ENCODE data around the gene SRRM4. TPM values are rescaled to one million over a fixed set of nuclear protein-coding genes. Genes with fewer than 3 reads are reported as not detected.
A peak's percentile ranks its signal among the peaks of the same experiment; 100 is the strongest.

Gene SRRM4
- total and polyA plus RNA-seq, 2 experiments from 2014 or later, result 0.53 to 0.63 TPM

DNA sequence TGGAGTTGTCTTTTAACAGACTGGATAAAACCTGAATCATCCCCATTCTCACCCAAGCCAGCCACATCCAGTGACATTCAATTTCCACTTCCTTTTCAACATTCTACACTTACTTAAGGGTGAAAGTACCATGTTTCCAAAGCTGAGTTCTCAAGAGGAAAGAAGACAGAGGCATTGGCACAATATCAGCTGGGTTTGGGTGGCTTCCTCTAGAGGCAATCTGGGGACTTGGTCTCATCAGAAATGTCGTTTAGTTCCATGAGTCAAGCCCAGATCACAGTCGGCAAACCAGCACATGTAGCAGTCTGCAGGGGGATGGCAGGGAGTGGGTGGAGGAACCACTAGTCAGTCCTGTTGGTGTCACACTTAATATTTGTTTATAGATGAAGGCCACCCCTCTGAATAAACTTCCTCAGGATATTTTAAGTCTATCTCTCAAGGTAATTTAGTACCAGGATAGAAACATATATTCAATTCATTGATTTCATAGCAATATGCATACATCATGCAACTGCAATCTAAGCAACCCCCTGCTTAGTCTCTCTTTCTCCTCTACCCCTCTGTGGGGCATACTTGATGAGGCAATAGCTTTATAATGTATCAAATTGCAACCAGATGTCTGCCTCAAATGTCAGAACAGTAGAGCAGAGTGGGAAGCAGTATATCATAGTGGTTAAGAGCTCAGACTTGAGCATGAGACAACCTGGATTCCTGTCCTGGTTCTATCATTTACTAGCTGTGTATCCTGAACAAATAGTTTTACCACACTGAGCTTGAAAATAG lies 3.0 kb downstream of the SRRM4 start (continued):
- no peak for TF ChIP-seq ZNF331 (CRISPR knock-in tag; IDR thresholded peaks at IDR 0.05; ENCODE audit: low read depth)

DNA sequence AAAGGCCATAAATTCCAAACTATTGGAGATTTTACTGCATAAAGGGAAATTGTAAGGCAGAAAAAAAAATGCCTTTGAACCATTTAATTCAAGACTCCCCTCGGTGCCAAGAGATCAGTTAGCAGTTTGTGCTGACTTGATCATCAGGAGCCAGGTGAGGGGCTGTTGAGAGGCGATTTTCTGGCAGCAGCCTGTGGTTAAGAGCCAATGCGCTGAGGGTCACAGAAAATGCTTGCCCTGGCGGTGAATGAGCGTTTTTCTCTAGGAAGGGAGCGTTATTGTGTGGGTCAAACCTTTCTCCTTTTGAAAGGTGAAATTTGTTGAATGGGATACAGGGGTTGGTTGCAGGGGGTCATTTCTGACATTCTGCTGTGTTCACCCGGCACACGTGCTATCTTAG lies 4.7 kb downstream of the SRRM4 start:
- Histone ChIP-seq H3K27ac (ENCODE audit: low read depth) (no peak overlapping the region), H3K36me3 (ENCODE audit: insufficient read depth) (no peaks in the 10 kb centered on the region), H3K4me3 (no peak overlapping the region), H4K20me1 (replicated peaks; ENCODE audit: insufficient read depth) (no peaks in the 10 kb centered on the region), H3K4me1 (ENCODE audit: insufficient read depth) (0 out of 2 replicates have a peak, but pooled peaks cover 3% of the 10 kb centered on the region), H2AFZ (no peak overlapping the region), H3K27me3 (ENCODE audit: insufficient read depth) (peaks cover 26% of the 10 kb centered on the region), H3K79me2 (replicated peaks; ENCODE audit: insufficient read depth) (no peaks in the 10 kb centered on the region), H3F3A (replicated peaks; ENCODE audit: low read depth) (no peaks in the 10 kb centered on the region), H3K9me2 (ENCODE audit: insufficient read depth) (no peaks in the 10 kb centered on the region), H3K4me2 (no peak overlapping the region)
- peak; percentile 7 for ATAC-seq
- DNase-seq (ENCODE audit: low spot score), result peak; percentile 61
- Mint-ChIP-seq H3K36me3 (ENCODE audit: low read depth) (no peaks in the 10 kb centered on the region), H3K27me3 (ENCODE audit: insufficient read depth, low read depth, poor library complexity) (peaks cover 19% of the 10 kb centered on the region), H3K27ac (no peak overlapping the region), H3K4me3 (no peak overlapping the region), H3K4me1 (peaks cover 30% of the 10 kb centered on the region), H3K9me3 (no peaks in the 10 kb centered on the region)
- TF ChIP-seq, protein P1, sequence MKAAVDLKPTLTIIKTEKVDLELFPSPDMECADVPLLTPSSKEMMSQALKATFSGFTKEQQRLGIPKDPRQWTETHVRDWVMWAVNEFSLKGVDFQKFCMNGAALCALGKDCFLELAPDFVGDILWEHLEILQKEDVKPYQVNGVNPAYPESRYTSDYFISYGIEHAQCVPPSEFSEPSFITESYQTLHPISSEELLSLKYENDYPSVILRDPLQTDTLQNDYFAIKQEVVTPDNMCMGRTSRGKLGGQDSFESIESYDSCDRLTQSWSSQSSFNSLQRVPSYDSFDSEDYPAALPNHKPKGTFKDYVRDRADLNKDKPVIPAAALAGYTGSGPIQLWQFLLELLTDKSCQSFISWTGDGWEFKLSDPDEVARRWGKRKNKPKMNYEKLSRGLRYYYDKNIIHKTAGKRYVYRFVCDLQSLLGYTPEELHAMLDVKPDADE (IDR thresholded peaks at IDR 0.05), result no peak
- TF ChIP-seq, protein P2, sequence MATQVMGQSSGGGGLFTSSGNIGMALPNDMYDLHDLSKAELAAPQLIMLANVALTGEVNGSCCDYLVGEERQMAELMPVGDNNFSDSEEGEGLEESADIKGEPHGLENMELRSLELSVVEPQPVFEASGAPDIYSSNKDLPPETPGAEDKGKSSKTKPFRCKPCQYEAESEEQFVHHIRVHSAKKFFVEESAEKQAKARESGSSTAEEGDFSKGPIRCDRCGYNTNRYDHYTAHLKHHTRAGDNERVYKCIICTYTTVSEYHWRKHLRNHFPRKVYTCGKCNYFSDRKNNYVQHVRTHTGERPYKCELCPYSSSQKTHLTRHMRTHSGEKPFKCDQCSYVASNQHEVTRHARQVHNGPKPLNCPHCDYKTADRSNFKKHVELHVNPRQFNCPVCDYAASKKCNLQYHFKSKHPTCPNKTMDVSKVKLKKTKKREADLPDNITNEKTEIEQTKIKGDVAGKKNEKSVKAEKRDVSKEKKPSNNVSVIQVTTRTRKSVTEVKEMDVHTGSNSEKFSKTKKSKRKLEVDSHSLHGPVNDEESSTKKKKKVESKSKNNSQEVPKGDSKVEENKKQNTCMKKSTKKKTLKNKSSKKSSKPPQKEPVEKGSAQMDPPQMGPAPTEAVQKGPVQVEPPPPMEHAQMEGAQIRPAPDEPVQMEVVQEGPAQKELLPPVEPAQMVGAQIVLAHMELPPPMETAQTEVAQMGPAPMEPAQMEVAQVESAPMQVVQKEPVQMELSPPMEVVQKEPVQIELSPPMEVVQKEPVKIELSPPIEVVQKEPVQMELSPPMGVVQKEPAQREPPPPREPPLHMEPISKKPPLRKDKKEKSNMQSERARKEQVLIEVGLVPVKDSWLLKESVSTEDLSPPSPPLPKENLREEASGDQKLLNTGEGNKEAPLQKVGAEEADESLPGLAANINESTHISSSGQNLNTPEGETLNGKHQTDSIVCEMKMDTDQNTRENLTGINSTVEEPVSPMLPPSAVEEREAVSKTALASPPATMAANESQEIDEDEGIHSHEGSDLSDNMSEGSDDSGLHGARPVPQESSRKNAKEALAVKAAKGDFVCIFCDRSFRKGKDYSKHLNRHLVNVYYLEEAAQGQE (IDR thresholded peaks at IDR 0.05; ENCODE audit: unreplicated experiment), result no peak
- TF ChIP-seq JUNB (IDR thresholded peaks at IDR 0.05; ENCODE audit: unreplicated experiment) (no peak), POLR2AphosphoS5 (IDR thresholded peaks at IDR 0.05; ENCODE audit: low read depth) (no peak), NANOG (IDR thresholded peaks at IDR 0.05; ENCODE audit: borderline replicate concordance) (no peak), STAT1 (IDR thresholded peaks at IDR 0.05; ENCODE audit: unreplicated experiment) (no peak), ZNF114 (CRISPR knock-in tag; IDR thresholded peaks at IDR 0.05) (no peak), ZNF331 (CRISPR knock-in tag; IDR thresholded peaks at IDR 0.05; ENCODE audit: low read depth) (no peak), EZH2phosphoT487 (IDR thresholded peaks at IDR 0.05; ENCODE audit: unreplicated experiment) (no peak), CREB1 (CRISPR knock-in tag; IDR thresholded peaks at IDR 0.05; ENCODE audit: low read depth) (no peak)
- TF ChIP-seq, protein P3, sequence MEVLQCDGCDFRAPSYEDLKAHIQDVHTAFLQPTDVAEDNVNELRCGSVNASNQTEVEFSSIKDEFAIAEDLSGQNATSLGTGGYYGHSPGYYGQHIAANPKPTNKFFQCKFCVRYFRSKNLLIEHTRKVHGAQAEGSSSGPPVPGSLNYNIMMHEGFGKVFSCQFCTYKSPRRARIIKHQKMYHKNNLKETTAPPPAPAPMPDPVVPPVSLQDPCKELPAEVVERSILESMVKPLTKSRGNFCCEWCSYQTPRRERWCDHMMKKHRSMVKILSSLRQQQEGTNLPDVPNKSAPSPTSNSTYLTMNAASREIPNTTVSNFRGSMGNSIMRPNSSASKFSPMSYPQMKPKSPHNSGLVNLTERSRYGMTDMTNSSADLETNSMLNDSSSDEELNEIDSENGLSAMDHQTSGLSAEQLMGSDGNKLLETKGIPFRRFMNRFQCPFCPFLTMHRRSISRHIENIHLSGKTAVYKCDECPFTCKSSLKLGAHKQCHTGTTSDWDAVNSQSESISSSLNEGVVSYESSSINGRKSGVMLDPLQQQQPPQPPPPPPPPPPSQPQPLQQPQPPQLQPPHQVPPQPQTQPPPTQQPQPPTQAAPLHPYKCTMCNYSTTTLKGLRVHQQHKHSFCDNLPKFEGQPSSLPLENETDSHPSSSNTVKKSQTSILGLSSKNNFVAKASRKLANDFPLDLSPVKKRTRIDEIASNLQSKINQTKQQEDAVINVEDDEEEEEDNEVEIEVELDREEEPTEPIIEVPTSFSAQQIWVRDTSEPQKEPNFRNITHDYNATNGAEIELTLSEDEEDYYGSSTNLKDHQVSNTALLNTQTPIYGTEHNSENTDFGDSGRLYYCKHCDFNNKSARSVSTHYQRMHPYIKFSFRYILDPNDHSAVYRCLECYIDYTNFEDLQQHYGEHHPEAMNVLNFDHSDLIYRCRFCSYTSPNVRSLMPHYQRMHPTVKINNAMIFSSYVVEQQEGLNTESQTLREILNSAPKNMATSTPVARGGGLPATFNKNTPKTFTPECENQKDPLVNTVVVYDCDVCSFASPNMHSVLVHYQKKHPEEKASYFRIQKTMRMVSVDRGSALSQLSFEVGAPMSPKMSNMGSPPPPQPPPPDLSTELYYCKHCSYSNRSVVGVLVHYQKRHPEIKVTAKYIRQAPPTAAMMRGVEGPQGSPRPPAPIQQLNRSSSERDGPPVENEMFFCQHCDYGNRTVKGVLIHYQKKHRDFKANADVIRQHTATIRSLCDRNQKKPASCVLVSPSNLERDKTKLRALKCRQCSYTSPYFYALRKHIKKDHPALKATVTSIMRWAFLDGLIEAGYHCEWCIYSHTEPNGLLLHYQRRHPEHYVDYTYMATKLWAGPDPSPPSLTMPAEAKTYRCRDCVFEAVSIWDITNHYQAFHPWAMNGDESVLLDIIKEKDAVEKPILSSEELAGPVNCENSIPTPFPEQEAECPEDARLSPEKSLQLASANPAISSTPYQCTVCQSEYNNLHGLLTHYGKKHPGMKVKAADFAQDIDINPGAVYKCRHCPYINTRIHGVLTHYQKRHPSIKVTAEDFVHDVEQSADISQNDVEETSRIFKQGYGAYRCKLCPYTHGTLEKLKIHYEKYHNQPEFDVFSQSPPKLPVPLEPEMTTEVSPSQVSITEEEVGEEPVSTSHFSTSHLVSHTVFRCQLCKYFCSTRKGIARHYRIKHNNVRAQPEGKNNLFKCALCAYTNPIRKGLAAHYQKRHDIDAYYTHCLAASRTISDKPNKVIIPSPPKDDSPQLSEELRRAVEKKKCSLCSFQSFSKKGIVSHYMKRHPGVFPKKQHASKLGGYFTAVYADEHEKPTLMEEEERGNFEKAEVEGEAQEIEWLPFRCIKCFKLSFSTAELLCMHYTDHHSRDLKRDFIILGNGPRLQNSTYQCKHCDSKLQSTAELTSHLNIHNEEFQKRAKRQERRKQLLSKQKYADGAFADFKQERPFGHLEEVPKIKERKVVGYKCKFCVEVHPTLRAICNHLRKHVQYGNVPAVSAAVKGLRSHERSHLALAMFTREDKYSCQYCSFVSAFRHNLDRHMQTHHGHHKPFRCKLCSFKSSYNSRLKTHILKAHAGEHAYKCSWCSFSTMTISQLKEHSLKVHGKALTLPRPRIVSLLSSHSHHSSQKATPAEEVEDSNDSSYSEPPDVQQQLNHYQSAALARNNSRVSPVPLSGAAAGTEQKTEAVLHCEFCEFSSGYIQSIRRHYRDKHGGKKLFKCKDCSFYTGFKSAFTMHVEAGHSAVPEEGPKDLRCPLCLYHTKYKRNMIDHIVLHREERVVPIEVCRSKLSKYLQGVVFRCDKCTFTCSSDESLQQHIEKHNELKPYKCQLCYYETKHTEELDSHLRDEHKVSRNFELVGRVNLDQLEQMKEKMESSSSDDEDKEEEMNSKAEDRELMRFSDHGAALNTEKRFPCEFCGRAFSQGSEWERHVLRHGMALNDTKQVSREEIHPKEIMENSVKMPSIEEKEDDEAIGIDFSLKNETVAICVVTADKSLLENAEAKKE (CRISPR knock-in tag; IDR thresholded peaks at IDR 0.05), result no peak
- TF ChIP-seq, protein P4, sequence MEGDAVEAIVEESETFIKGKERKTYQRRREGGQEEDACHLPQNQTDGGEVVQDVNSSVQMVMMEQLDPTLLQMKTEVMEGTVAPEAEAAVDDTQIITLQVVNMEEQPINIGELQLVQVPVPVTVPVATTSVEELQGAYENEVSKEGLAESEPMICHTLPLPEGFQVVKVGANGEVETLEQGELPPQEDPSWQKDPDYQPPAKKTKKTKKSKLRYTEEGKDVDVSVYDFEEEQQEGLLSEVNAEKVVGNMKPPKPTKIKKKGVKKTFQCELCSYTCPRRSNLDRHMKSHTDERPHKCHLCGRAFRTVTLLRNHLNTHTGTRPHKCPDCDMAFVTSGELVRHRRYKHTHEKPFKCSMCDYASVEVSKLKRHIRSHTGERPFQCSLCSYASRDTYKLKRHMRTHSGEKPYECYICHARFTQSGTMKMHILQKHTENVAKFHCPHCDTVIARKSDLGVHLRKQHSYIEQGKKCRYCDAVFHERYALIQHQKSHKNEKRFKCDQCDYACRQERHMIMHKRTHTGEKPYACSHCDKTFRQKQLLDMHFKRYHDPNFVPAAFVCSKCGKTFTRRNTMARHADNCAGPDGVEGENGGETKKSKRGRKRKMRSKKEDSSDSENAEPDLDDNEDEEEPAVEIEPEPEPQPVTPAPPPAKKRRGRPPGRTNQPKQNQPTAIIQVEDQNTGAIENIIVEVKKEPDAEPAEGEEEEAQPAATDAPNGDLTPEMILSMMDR (conservative IDR thresholded peaks at IDR 0.05; ENCODE audit: low read depth in 2 of 2), result no peak
